ENCODE results near the gene SCGB1A1. TPM values are rescaled to one million over a fixed set of nuclear protein-coding genes. Genes with fewer than 3 reads are reported as not detected.

The SCGB1A1 gene
- total and polyA plus RNA-seq, 2 of the 13 experiments (the other 11 are each of a cell fraction or from before 2014, with no cell fraction given) = not detected

DNA sequence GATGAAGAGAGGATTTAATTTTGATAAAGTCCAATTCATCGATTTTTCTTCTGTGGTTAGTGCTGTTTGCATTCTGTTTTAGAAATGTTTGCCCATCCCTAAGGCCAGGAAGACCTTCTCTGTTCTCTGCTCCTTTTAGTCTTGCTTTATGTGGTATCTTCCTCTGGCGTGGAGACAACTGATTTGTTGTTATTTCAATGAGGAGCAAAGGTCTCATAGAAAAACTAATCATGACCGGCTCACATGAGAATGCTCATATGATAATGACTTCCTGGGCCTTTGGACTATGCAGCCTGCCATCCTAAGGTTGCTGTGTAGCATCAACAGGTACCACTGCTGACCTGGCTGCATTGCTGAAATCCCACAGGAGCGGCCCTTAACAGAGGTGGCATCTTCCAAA is 19.8 kb downstream of the SCGB1A1 start (continued):
- TF ChIP-seq, protein P1, sequence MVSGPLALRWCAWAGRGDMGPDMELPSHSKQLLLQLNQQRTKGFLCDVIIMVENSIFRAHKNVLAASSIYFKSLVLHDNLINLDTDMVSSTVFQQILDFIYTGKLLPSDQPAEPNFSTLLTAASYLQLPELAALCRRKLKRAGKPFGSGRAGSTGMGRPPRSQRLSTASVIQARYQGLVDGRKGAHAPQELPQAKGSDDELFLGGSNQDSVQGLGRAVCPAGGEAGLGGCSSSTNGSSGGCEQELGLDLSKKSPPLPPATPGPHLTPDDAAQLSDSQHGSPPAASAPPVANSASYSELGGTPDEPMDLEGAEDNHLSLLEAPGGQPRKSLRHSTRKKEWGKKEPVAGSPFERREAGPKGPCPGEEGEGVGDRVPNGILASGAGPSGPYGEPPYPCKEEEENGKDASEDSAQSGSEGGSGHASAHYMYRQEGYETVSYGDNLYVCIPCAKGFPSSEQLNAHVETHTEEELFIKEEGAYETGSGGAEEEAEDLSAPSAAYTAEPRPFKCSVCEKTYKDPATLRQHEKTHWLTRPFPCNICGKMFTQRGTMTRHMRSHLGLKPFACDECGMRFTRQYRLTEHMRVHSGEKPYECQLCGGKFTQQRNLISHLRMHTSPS (CRISPR knock-in tag; IDR thresholded peaks at IDR 0.05; ENCODE audit: low read depth) = 0 out of 2 replicates have a peak, but pooled peaks have one; percentile 40
- TF ChIP-seq, protein P2, sequence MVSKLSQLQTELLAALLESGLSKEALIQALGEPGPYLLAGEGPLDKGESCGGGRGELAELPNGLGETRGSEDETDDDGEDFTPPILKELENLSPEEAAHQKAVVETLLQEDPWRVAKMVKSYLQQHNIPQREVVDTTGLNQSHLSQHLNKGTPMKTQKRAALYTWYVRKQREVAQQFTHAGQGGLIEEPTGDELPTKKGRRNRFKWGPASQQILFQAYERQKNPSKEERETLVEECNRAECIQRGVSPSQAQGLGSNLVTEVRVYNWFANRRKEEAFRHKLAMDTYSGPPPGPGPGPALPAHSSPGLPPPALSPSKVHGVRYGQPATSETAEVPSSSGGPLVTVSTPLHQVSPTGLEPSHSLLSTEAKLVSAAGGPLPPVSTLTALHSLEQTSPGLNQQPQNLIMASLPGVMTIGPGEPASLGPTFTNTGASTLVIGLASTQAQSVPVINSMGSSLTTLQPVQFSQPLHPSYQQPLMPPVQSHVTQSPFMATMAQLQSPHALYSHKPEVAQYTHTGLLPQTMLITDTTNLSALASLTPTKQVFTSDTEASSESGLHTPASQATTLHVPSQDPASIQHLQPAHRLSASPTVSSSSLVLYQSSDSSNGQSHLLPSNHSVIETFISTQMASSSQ (IDR thresholded peaks at IDR 0.05; ENCODE audit: low read depth) = peak; percentile 34; the same call in 1 of the 2 replicates
- TF ChIP-seq, protein P2 (CRISPR knock-in tag; IDR thresholded peaks at IDR 0.05; ENCODE audit: borderline replicate concordance) = no peak
- TF ChIP-seq ASH2L (IDR thresholded peaks at IDR 0.05; ENCODE audit: insufficient read length, low read depth, low read length) (no peak), CREM (IDR thresholded peaks at IDR 0.05) (peak; percentile 69; the same call in 1 of the 2 replicates), CREM (CRISPR knock-in tag; IDR thresholded peaks at IDR 0.05) (no peak), RCOR2 (CRISPR knock-in tag; IDR thresholded peaks at IDR 0.05) (peak; percentile 77), SRY (CRISPR knock-in tag; IDR thresholded peaks at IDR 0.05) (no peak), RXRB (CRISPR knock-in tag; IDR thresholded peaks at IDR 0.05; ENCODE audit: borderline replicate concordance) (peak; percentile 61; the same call in 1 of the 2 replicates), TCF7 (IDR thresholded peaks at IDR 0.05; ENCODE audit: low read depth) (peak; percentile 50; the same call in 1 of the 2 replicates), GABPA (IDR thresholded peaks at IDR 0.05; ENCODE audit: low read depth, low read length) (no peak), GABPA (CRISPR knock-in tag; IDR thresholded peaks at IDR 0.05; ENCODE audit: low read depth) (peak; percentile 22; the same call in 1 of the 2 replicates), MIXL1 (CRISPR knock-in tag; IDR thresholded peaks at IDR 0.05) (peak; percentile 73)
- TF ChIP-seq, protein P3, sequence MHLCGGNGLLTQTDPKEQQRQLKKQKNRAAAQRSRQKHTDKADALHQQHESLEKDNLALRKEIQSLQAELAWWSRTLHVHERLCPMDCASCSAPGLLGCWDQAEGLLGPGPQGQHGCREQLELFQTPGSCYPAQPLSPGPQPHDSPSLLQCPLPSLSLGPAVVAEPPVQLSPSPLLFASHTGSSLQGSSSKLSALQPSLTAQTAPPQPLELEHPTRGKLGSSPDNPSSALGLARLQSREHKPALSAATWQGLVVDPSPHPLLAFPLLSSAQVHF (CRISPR knock-in tag; IDR thresholded peaks at IDR 0.05) = no peak
- TF ChIP-seq, protein P4, sequence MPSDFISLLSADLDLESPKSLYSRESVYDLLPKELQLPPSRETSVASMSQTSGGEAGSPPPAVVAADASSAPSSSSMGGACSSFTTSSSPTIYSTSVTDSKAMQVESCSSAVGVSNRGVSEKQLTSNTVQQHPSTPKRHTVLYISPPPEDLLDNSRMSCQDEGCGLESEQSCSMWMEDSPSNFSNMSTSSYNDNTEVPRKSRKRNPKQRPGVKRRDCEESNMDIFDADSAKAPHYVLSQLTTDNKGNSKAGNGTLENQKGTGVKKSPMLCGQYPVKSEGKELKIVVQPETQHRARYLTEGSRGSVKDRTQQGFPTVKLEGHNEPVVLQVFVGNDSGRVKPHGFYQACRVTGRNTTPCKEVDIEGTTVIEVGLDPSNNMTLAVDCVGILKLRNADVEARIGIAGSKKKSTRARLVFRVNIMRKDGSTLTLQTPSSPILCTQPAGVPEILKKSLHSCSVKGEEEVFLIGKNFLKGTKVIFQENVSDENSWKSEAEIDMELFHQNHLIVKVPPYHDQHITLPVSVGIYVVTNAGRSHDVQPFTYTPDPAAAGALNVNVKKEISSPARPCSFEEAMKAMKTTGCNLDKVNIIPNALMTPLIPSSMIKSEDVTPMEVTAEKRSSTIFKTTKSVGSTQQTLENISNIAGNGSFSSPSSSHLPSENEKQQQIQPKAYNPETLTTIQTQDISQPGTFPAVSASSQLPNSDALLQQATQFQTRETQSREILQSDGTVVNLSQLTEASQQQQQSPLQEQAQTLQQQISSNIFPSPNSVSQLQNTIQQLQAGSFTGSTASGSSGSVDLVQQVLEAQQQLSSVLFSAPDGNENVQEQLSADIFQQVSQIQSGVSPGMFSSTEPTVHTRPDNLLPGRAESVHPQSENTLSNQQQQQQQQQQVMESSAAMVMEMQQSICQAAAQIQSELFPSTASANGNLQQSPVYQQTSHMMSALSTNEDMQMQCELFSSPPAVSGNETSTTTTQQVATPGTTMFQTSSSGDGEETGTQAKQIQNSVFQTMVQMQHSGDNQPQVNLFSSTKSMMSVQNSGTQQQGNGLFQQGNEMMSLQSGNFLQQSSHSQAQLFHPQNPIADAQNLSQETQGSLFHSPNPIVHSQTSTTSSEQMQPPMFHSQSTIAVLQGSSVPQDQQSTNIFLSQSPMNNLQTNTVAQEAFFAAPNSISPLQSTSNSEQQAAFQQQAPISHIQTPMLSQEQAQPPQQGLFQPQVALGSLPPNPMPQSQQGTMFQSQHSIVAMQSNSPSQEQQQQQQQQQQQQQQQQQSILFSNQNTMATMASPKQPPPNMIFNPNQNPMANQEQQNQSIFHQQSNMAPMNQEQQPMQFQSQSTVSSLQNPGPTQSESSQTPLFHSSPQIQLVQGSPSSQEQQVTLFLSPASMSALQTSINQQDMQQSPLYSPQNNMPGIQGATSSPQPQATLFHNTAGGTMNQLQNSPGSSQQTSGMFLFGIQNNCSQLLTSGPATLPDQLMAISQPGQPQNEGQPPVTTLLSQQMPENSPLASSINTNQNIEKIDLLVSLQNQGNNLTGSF (CRISPR knock-in tag; IDR thresholded peaks at IDR 0.05) = no peak
